ENCODE data around the gene MEP1A.
"Not testable (repeated sequence)": the region's sequence is repeated elsewhere in the genome, so short reads cannot be mapped to it uniquely, and the experiment has no call there.

Gene MEP1A

DNA sequence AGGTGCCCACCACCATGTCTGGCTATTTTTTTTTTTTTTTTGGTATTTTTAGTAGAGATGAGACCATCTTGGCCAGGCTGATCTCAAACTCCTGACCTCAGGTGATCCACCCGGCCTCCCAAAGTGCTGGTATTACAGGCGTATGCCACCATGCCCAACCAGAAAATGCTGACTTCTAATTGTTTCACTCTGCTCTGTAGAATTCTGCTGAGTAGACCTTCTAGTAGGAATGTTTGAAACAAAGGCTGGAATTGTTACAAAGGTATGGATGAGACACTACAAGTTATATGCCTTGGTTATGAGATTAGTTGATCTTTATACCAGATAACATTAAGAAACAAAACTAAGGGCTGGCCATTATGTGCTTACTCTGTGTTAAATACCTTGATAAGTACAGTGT lies 44.8 kb downstream of the MEP1A start:
- no peak for DNase-seq

DNA sequence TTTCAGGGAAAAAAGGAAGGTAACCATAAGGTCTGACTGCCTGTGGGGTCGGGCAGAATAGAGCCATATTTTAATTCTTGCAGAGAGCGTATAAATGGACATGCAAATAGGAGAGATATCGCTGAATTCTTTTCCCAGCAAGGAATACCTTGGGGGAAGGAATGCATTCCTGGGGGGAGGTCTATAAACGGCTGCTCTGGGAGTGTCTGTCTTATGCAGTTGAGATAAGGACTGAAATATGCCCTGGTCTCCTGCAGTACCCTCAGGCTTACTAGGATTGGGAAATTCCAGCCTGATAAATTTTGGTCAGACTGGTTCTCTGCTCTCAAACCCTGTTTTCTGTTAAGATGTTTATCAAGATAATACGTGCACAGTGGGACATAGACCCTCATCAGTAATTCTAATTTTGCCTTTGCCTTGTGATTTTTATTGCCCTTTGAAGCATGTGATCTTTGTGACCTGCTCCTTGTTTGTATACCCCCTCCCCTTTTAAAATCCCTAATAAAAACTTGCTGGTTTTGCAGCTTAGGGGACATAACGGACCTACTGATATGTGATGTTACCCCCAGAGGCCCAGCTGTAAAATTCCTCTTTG lies 49.2 kb downstream of the MEP1A start:
- not testable (repeated sequence) for DNase-seq

DNA sequence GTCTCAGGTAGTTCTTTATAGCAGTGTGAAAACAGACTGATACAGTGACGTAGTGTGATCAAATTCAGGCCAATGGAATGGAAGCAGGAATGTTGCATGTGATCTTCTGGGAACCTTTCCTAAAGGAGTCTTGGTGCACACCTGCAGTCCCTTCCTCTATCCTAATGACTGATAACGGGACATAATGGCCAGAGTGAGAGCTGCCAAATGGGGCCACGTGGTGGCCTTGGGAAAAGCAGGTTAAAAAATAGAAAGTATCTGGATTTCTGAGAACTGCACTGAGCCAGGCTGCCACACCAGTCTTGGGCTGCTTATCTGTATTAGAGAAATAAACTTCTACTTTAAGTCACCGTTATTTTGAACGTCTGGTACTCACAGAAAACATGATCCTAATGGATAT lies 51.9 kb downstream of the MEP1A start:
- DNase-seq, result no peak

DNA sequence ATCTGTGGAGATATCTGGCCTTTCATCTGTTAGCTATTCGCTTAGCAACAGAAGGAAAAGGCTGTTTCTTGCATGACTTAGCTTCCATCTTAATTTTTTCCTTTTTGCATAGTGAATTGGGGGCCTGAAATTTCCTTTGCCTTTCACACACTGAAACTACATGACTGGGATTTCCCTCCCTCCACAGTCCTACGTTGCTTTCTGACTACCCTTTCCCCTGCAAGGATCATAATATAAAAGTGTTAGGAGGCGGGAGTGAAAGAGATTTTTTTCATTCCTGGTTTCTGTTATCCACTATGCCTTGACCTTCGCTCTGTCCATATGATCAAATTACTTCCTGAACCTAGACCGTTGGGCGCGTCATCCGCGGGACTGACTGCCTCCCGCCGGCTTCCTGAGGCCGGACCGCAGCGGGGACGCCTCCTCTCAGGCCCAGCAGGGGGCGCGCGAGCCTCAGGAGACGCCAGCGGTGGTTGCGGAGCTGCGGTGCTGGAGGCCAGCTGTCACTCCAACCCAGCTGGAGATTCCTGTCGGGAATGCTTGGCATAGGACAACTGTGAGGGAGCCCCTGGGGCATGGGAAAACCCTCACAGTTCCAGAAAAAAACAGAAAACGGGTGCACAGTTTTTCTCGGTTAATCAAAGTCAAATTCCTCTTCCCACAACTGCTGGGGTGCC lies 55.6 kb downstream of the MEP1A start:
- DNase-seq, result peak; percentile 70

- no peak for DNase-seq
These were observed 56.1 kb downstream of the MEP1A start for GRCh38 chr6:46849361-46849690.

- no peak for DNase-seq
These were observed 57.6 kb downstream of the MEP1A start for GRCh38 chr6:46850792-46851191.

DNA sequence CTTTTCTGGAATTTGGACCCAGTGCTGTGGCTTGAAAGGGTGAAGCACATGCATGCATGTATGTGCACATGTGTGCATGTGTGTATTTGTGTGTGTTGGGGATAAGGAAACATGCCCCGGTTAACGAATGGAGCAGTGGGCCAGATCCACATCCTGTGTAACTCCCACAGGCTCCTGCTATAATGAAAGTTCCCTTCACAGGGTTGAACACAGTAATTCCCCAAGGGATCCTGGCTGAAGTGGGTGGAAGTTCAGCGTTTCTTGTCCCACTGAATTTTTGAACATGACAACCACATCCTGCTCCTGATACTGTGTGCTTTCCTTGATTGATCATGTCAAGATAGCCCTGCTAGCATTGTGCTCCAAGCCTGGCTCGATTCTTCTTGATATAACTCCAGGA lies 58.4 kb downstream of the MEP1A start:
- DNase-seq, result not testable (repeated sequence)

GRCh38 chr6:46855966-46856365 lies 62.8 kb downstream of the MEP1A start:
- DNase-seq, result peak; percentile 9

- DNase-seq, result no peak
These were observed 69.2 kb downstream of the MEP1A start for GRCh38 chr6:46862381-46862780.

GRCh38 chr6:46863791-46864190 lies 70.6 kb downstream of the MEP1A start:
- DNase-seq, result no peak

DNA sequence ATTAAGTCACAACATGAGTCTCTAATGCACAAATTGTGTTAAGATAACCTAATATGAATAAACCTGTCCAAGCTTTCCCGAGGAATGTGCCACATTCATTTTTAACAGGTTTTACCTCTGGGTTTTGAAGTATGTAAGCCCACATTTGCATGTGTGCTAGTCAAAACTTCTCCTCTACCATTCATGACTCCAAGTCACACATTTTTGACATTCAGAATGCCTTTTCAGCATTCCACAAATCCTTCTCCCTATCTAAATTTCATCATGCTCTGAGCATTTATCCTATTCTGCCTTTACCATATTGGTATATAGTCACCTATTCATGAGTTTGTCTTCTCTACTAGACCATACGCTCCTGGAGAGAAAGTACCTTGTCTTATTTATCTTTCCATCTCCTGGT lies 72.0 kb downstream of the MEP1A start:
- no peak for DNase-seq

DNA sequence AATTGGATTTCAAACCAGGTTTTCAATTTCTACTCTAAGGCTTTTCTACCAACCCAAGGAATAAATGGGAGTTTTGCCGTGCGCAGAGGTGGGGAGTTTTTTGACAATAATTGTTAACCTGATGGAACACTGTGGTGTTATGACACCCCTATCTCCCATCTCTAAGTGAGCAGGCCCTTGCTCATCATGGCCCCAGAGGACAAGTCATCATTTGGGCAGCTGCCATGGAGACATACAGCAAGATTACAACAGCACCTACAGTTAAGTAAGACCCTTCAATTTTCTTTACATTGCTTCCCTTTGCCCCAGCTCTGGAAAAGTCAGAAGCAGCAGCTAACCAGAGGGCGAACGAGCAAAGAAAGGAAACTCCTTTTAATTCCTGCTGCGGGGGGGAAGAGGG lies 74.2 kb downstream of the MEP1A start:
- DNase-seq, result no peak

GRCh38 chr6:46876126-46876525 lies 82.9 kb downstream of the MEP1A start:
- DNase-seq, result peak; percentile 6

DNA sequence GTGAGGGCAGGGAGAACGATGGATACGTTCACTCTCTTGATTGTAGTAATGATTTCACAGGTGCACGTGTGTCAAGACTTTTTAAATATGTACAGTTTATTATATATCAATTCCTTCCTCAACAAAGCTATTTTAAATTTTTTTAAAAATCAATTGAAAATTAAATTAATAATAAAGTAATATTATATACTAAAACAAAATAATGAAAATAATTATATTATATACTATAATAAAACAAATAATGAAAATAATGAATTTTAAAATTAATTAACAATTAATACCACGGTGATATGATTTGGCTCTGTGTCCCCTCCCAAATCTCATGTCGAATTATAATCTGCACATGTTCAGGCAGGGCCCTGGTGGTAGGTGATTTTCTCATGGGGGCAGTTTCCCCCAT lies 85.8 kb downstream of the MEP1A start:
- no peak for DNase-seq

DNA sequence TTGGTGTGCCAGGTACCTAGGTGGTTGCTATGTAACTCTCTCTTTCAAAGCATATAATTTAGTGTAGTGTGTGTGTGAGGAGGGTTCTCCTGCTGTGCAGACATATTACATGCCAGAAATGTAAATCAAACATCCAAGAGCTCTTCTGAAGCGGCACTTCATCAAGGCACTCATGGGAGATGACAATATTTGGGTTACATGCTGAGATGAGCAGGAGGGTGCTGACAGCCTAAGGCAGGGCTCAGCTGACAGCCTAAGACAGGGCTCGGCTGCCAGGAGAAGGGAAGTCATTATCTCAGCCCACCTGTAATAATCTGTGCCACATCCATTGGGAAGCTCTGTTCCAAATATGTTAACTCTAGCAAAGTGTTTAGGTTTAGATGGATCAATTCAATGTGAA lies 89.5 kb downstream of the MEP1A start:
- DNase-seq, result peak; percentile 63

GRCh38 chr6:46888031-46888430 lies 94.8 kb downstream of the MEP1A start:
- DNase-seq, result no peak

GRCh38 chr6:46888578-46888977 lies 95.4 kb downstream of the MEP1A start:
- no peak for DNase-seq

All from NCI-H1105 treated with DMSO at 0.1 percent for 48 hours (cell line).